ENCODE measurements around the gene ZNF619. TPM values are rescaled to one million over a fixed set of nuclear protein-coding genes. Genes with fewer than 3 reads are reported as not detected.

ZNF619 gene
- total and polyA plus RNA-seq, 9 of the 15 experiments (the other 6 are each of a cell fraction or from before 2014, with no cell fraction given): 1.3 to 9.1 (median 6.3) TPM

- TF ChIP-seq ZBTB40 (IDR thresholded peaks at IDR 0.05) (peak; percentile 73), ZBTB40 (CRISPR knock-in tag; IDR thresholded peaks at IDR 0.05) (no peak), SMARCA5 (IDR thresholded peaks at IDR 0.05) (no peak), HNRNPK (IDR thresholded peaks at IDR 0.05; ENCODE audit: low read depth, low read length, poor library complexity, severe bottlenecking) (no peak), NUFIP1 (IDR thresholded peaks at IDR 0.05; ENCODE audit: partially characterized antibody) (no peak), HOMEZ (CRISPR knock-in tag; IDR thresholded peaks at IDR 0.05) (no peak), BCLAF1 (IDR thresholded peaks at IDR 0.05; ENCODE audit: borderline replicate concordance in 1 of 2, control insufficient read depth in 1 of 2, low read depth in 2 of 2, low read length in 1 of 2) (no peak), ZC3H4 (CRISPR knock-in tag; IDR thresholded peaks at IDR 0.05; ENCODE audit: borderline replicate concordance) (no peak), ZNF408 (CRISPR knock-in tag; IDR thresholded peaks at IDR 0.05; ENCODE audit: low read depth) (no peak), DDX20 (tag; IDR thresholded peaks at IDR 0.05; ENCODE audit: low read depth) (no peak)
Measured at GRCh38 chr3:40476478-40477470, at the start of gene ZNF619 (continued).

Data from K562 (cell line).